H1 (cell line): Measurements from ENCODE around the gene RPP25. TPM values are rescaled to one million over a fixed set of nuclear protein-coding genes. Genes with fewer than 3 reads are reported as not detected.

Experiments
- BCL11A ChIP-seq, 2 experiments: IDR thresholded peaks; one replicate each; pipeline ENCODE4 v1.6.1; 2011; ENCODE audit warnings: low read depth in 2 of 2, low read length in 2 of 2, mild to moderate bottlenecking in 2 of 2
- CHD1 ChIP-seq: IDR thresholded peaks from 2 replicates; pipeline ENCODE4 v1.6.1; 2012; ENCODE audit warnings: low read depth, low read length, improper control_type of control experiment
- E2F6 ChIP-seq: IDR thresholded peaks from 2 replicates; pipeline ENCODE4 v1.6.1; 2012; ENCODE audit warnings: inconsistent platforms
- GTF2F1 ChIP-seq: IDR thresholded peaks from 2 replicates; pipeline ENCODE4 v1.6.1; 2012; ENCODE audit warnings: low read depth, low read length, improper control_type of control experiment, borderline replicate concordance
- HDAC2 ChIP-seq, 2 experiments: fragments of 300-600 bp in 1 of 2; sonication (generic) in 1 of 2; IDR thresholded peaks; 2 replicates each; pipeline ENCODE4 v1.6.1; 2011 to 2012; ENCODE audit warnings: low read depth in 2 of 2, low read length in 2 of 2, mild to moderate bottlenecking in 2 of 2, moderate library complexity in 2 of 2, borderline replicate concordance in 1 of 2, inconsistent platforms in 1 of 2
- NANOG ChIP-seq: IDR thresholded peaks from 2 replicates; pipeline ENCODE4 v1.6.1; 2011; ENCODE audit warnings: low read length, low read depth, mild to moderate bottlenecking, inconsistent platforms; ENCODE audit not compliant: insufficient read depth, poor library complexity, severe bottlenecking
- SP1 ChIP-seq: IDR thresholded peaks from 2 replicates; pipeline ENCODE4 v1.6.1; 2011; ENCODE audit warnings: low read depth, low read length
- TAF1 ChIP-seq: IDR thresholded peaks from 2 replicates; pipeline ENCODE4 v1.6.1; 2011; ENCODE audit warnings: mild to moderate bottlenecking, low read depth, low read length
- polyA plus RNA-seq, 7 experiments: library from polyadenylated mRNA; depleted of rRNA in 3 of 7; stranded (reverse) in 5 of 7; unstranded in 2 of 7; fragments of >200 nt in 5 of 7; fragments of 200-250 nt in 2 of 7; gene quantifications; 1 replicate in 5 of 7; 2 replicates in 1 of 7; 4 replicates in 1 of 7; pipeline versions ENCODE4 v1.2.1 to v1.2.3, GENCODE V29; 2011 to 2013; ENCODE audit warnings: missing spikeins in 2 of 7, mixed read lengths in 2 of 7
- total RNA-seq: library from RNA; stranded (reverse); fragmentation: NEBNext Ultra II Directional; extraction: Animal tissue kit (Norgen Biotek cat#: 25700); gene quantifications from 2 replicates; pipeline ENCODE4 v1.2.1, GENCODE V29; 2021
- TF ChIP-seq, protein P1 (sequence below): fragments of 300-600 bp; sonication (generic); IDR thresholded peaks from 2 replicates; pipeline ENCODE4 v1.7.1; 2012; ENCODE audit warnings: low read length, moderate library complexity, mild to moderate bottlenecking, inconsistent platforms; ENCODE audit not compliant: insufficient replicate concordance

The RPP25 gene
- total and polyA plus RNA-seq, 2 of the 8 experiments (the other 6 are each of a cell fraction or from before 2014, with no cell fraction given): 17.4 to 19.8 TPM

DNA sequence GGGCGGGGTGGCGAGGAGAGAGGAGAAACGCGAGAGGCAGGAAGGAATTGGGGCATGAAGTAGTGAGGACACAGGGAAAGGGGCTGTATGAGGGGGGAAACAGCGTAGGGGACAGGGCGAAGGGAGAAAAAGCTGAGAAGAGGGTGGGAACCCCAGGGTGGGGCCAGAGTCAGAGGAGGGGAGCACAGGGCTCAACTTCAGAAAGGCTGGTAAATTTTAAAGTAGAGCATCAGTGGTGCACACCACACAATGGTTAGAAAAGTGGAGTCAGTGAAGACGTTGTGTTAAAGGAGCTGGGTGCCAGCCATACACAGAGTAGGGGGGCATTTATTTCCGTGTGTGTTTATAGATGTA lies 3.0 kb upstream of the RPP25 start (continued):
- TF ChIP-seq, protein P1, sequence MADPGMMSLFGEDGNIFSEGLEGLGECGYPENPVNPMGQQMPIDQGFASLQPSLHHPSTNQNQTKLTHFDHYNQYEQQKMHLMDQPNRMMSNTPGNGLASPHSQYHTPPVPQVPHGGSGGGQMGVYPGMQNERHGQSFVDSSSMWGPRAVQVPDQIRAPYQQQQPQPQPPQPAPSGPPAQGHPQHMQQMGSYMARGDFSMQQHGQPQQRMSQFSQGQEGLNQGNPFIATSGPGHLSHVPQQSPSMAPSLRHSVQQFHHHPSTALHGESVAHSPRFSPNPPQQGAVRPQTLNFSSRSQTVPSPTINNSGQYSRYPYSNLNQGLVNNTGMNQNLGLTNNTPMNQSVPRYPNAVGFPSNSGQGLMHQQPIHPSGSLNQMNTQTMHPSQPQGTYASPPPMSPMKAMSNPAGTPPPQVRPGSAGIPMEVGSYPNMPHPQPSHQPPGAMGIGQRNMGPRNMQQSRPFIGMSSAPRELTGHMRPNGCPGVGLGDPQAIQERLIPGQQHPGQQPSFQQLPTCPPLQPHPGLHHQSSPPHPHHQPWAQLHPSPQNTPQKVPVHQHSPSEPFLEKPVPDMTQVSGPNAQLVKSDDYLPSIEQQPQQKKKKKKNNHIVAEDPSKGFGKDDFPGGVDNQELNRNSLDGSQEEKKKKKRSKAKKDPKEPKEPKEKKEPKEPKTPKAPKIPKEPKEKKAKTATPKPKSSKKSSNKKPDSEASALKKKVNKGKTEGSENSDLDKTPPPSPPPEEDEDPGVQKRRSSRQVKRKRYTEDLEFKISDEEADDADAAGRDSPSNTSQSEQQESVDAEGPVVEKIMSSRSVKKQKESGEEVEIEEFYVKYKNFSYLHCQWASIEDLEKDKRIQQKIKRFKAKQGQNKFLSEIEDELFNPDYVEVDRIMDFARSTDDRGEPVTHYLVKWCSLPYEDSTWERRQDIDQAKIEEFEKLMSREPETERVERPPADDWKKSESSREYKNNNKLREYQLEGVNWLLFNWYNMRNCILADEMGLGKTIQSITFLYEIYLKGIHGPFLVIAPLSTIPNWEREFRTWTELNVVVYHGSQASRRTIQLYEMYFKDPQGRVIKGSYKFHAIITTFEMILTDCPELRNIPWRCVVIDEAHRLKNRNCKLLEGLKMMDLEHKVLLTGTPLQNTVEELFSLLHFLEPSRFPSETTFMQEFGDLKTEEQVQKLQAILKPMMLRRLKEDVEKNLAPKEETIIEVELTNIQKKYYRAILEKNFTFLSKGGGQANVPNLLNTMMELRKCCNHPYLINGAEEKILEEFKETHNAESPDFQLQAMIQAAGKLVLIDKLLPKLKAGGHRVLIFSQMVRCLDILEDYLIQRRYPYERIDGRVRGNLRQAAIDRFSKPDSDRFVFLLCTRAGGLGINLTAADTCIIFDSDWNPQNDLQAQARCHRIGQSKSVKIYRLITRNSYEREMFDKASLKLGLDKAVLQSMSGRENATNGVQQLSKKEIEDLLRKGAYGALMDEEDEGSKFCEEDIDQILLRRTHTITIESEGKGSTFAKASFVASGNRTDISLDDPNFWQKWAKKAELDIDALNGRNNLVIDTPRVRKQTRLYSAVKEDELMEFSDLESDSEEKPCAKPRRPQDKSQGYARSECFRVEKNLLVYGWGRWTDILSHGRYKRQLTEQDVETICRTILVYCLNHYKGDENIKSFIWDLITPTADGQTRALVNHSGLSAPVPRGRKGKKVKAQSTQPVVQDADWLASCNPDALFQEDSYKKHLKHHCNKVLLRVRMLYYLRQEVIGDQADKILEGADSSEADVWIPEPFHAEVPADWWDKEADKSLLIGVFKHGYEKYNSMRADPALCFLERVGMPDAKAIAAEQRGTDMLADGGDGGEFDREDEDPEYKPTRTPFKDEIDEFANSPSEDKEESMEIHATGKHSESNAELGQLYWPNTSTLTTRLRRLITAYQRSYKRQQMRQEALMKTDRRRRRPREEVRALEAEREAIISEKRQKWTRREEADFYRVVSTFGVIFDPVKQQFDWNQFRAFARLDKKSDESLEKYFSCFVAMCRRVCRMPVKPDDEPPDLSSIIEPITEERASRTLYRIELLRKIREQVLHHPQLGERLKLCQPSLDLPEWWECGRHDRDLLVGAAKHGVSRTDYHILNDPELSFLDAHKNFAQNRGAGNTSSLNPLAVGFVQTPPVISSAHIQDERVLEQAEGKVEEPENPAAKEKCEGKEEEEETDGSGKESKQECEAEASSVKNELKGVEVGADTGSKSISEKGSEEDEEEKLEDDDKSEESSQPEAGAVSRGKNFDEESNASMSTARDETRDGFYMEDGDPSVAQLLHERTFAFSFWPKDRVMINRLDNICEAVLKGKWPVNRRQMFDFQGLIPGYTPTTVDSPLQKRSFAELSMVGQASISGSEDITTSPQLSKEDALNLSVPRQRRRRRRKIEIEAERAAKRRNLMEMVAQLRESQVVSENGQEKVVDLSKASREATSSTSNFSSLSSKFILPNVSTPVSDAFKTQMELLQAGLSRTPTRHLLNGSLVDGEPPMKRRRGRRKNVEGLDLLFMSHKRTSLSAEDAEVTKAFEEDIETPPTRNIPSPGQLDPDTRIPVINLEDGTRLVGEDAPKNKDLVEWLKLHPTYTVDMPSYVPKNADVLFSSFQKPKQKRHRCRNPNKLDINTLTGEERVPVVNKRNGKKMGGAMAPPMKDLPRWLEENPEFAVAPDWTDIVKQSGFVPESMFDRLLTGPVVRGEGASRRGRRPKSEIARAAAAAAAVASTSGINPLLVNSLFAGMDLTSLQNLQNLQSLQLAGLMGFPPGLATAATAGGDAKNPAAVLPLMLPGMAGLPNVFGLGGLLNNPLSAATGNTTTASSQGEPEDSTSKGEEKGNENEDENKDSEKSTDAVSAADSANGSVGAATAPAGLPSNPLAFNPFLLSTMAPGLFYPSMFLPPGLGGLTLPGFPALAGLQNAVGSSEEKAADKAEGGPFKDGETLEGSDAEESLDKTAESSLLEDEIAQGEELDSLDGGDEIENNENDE: no peak
- TF ChIP-seq BCL11A (IDR thresholded peaks at IDR 0.05; ENCODE audit: low read depth in 2 of 2, low read length in 2 of 2): no peak
- no peak for TF ChIP-seq SP1
- no peak for TF ChIP-seq E2F6
- TF ChIP-seq NANOG: no peak
- TF ChIP-seq TAF1: no peak
- no peak for TF ChIP-seq CHD1
- TF ChIP-seq HDAC2 (IDR thresholded peaks at IDR 0.05; ENCODE audit: borderline replicate concordance in 1 of 2, low read depth in 2 of 2, low read length in 2 of 2): no peak
- no peak for TF ChIP-seq GTF2F1
